ENCODE measurements around the gene TMEM132E. TPM values are rescaled to one million over a fixed set of nuclear protein-coding genes. Genes with fewer than 3 reads are reported as not detected.

The TMEM132E gene
- total RNA-seq, 1 donor from 2014 or later = not detected

GRCh38 chr17:34580685-34581445 is 1.5 kb downstream of the TMEM132E start:
- no peak for DNase-seq (ENCODE audit: low read depth)
- Histone ChIP-seq H3K4me3 (ENCODE audit: low read depth, low read length) (no peak overlapping the region), H3K36me3 (ENCODE audit: control insufficient read depth, insufficient read depth, low read length) (no peaks in the 10 kb centered on the region), H3K27me3 (ENCODE audit: control insufficient read depth, insufficient read depth, low read length) (peaks cover 57% of the 10 kb centered on the region)
- TF ChIP-seq, protein P1, sequence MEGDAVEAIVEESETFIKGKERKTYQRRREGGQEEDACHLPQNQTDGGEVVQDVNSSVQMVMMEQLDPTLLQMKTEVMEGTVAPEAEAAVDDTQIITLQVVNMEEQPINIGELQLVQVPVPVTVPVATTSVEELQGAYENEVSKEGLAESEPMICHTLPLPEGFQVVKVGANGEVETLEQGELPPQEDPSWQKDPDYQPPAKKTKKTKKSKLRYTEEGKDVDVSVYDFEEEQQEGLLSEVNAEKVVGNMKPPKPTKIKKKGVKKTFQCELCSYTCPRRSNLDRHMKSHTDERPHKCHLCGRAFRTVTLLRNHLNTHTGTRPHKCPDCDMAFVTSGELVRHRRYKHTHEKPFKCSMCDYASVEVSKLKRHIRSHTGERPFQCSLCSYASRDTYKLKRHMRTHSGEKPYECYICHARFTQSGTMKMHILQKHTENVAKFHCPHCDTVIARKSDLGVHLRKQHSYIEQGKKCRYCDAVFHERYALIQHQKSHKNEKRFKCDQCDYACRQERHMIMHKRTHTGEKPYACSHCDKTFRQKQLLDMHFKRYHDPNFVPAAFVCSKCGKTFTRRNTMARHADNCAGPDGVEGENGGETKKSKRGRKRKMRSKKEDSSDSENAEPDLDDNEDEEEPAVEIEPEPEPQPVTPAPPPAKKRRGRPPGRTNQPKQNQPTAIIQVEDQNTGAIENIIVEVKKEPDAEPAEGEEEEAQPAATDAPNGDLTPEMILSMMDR (IDR thresholded peaks at IDR 0.05; ENCODE audit: insufficient read depth, low read length, severe bottlenecking) = no peak
- no peak for FAIRE-seq

DNA sequence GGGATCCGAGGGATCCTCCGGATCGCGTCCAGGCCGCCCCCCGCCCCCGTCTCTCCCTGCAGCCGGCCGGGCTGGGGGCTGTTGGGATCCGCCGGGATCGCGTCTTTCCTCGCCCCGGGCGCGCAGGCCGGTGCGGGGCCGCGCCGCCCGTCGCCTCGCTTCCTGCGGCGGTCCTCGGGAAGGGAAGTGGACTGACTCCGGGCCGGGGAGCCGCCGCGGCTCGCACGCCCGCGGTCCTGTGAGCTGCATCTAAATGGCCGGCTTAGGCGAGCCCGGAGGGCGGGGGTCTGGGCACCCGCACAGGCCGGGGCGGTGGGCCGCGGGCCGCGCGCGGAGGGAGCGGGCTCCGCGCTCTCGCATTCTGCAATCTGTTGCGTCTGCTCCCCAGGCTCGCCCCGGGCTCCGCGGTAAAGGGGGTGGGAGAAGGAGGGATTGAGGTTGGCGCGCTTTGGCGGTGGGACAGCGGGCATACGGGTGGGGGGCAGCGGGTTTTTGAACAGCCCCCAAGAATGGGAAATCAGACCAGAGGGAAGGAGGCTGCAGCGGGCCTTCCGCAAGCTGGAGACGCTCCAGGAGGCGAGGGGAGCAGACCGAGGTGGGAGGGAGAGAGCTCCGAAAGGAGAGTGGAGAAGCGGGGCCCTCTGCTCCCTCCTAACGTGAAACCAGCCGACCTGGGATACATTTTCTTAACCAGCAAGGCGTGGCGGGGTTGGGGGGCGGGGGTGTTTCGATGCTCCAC is 2.2 kb downstream of the TMEM132E start:
- Histone ChIP-seq H3K4me3 (ENCODE audit: low read depth, low read length) (no peak overlapping the region), H3K27me3 (ENCODE audit: control insufficient read depth, insufficient read depth, low read length) (peaks cover 57% of the 10 kb centered on the region), H3K36me3 (ENCODE audit: control insufficient read depth, insufficient read depth, low read length) (no peaks in the 10 kb centered on the region)
- FAIRE-seq (no peak), DNase-seq (ENCODE audit: low read depth) (no peak)
- TF ChIP-seq, protein P1 (IDR thresholded peaks at IDR 0.05; ENCODE audit: insufficient read depth, low read length, severe bottlenecking) = no peak

DNA sequence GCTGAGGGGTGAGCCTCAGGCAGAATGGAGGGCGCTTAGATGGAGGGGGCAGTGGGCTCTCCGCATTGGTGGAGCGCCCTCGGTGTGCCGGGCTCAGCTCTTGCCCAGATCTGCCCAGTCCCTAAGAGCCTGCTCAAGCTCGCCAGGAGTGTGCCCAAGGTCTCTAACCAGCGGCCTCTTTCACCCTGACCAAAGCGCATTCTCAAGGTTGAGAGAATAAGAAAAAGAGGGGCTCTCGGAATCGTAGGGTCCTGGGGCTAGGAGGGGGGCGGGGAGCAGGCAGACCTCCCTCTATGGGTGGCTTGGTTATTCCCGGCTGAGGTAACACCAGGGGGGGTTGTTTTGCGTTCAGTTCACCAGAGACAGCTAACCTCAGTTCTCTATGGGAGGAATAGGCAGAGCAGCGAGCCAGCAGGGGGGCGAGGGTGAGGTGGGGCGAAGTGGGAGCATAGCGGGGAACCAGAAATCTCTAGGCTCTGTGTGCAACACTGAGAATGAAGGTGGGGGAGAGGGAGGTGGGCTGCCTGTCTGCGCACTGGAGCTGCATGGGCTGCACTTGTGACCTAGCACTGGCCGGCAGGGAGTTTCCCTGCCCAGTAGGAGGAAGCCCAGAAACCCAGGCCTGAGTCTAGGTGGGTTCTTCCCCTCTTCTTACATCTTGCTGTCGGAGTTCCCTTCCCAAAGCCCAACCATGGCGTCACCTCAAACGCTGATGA is 3.0 kb downstream of the TMEM132E start:
- TF ChIP-seq, protein P1 (IDR thresholded peaks at IDR 0.05; ENCODE audit: insufficient read depth, low read length, severe bottlenecking) = no peak
- Histone ChIP-seq H3K36me3 (ENCODE audit: control insufficient read depth, insufficient read depth, low read length) (no peaks in the 10 kb centered on the region), H3K27me3 (ENCODE audit: control insufficient read depth, insufficient read depth, low read length) (peaks cover 57% of the 10 kb centered on the region), H3K4me3 (ENCODE audit: low read depth, low read length) (no peak overlapping the region)
- FAIRE-seq (no peak), DNase-seq (ENCODE audit: low read depth) (no peak)

DNA sequence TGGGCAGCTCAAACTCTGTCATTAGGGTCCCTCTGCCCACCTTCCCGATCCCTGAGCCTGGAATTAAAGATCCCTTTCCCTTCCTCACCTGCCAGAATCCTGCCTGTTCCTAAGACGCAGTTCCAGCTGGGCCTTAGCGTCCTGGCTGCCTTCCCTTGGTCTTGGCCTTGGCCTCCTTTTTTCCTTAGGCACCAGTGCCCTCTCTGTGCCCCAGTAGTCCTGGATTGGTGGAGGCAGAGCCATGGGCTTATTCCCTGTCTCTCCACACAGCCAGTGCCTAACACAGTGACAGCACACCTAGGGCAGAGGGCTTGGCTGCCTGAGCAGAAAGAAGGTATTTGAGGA is 3.5 kb downstream of the TMEM132E start:
- no peak overlapping the region for H3K4me3 ChIP-seq (ENCODE audit: low read depth, low read length)
- TF ChIP-seq, protein P1 (IDR thresholded peaks at IDR 0.05; ENCODE audit: insufficient read depth, low read length, severe bottlenecking) = no peak
- DNase-seq (ENCODE audit: low read depth) (no peak), FAIRE-seq (no peak)
- H3K27me3 ChIP-seq (ENCODE audit: control insufficient read depth, insufficient read depth, low read length) = peaks cover 52% of the 10 kb centered on the region
- H3K36me3 ChIP-seq (ENCODE audit: control insufficient read depth, insufficient read depth, low read length) = no peaks in the 10 kb centered on the region

DNA sequence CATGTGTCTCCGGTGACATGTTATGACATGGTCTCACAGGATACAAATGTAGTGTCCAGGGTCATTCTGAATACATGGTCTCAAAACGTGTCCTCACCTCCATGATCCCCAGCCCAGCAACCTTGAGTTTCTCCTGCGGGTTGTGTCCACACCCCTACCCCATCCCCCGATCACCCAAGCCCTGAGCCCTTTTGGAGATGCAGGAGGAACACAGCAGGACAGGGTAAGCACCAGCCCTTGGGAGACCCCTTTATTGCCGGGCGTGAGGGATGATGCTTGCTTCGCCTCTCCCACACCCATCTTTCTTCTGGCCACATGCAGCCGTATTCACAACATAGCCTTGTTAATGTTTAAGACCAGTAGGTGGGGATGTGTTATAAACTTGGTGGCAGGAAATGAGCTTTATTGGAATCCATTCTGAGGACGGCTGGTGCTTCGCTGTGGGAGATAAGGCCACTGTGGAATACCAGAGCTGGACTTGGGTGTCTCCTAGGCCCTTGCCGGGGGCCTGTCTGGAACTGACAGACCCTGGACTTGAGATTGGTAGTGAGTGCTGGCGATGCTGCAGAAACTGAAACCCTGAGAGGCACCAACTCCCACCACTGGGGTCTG is 5.5 kb downstream of the TMEM132E start:
- H3K4me3 ChIP-seq (ENCODE audit: low read depth, low read length) = no peak overlapping the region
- TF ChIP-seq, protein P1 (IDR thresholded peaks at IDR 0.05; ENCODE audit: insufficient read depth, low read length, severe bottlenecking) = peak; percentile 21
- peaks cover 35% of the 10 kb centered on the region for H3K27me3 ChIP-seq (ENCODE audit: control insufficient read depth, insufficient read depth, low read length)
- DNase-seq (ENCODE audit: low read depth) (peak; percentile 33), FAIRE-seq (no peak)
- H3K36me3 ChIP-seq (ENCODE audit: control insufficient read depth, insufficient read depth, low read length) = no peaks in the 10 kb centered on the region

Measured in bronchial epithelial cell (primary cell).